ENCODE results near the gene DLX1.
"Not testable (repeated sequence)": the region's sequence is repeated elsewhere in the genome, so short reads cannot be mapped to it uniquely, and the experiment has no call there.

DLX1 gene

GRCh38 chr2:172085460-172086159 is at the start of gene DLX1:
DLX1 (plus strand) TSS chr2:172085507; CDS start chr2:172085678, 171 bp downstream.
- DNase-seq (ENCODE audit: low read depth): no peak

DNA sequence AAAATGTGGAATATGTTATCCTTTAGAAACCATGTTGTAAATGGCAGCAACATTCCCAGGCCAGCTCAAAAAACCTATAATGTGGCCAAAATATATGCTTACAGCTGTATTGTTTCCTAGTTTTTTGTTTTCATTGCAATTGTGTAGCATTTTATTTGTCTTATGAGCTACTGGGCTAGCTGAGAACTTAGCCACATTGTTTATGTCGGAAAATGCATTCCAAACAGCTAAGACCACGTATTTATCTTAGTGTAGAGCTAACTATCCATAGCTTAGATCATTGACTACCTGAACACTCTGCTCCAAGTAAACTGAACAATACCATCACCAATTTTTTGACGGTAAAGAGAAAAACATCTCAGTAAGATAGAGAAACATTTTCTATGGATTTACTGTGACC is 47.2 kb upstream of the DLX1 start:
- DNase-seq (ENCODE audit: low read depth): no peak

- no peak for DNase-seq (ENCODE audit: low read depth)
Measured at GRCh38 chr2:172038604-172039003, 46.7 kb upstream of the DLX1 start.

DNA sequence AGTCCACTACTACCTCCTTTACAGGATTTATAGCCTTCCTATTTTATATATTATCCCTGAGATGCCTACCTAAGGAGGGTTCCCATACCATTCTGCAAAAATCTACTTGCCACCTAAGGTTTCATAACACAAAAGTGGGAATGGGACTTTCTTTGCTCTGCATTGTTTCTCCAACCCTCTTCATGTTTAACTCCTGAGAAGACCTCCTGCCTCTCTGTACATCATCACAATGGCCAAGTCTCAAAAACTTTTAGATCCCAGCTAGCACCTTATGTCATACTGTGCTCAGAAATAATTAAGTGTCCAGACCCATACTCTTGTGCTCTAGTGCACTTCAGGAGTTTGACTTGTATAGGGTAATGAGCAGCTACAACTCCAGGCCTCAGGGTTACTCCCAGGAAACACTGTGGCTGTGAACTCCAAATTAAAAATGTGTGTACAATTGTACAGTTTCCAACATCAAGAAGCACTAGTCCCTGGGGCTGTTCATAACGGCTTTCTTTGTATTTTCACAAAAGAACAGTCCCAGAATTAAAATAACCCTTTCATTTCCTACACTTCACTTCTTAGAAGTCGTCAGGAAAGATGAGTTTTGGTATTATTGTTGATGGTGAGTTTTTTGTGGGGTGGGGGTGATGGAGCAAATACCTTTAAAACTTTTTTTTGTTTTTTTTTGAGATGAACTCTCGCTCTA is 46.1 kb upstream of the DLX1 start:
- no peak for DNase-seq (ENCODE audit: low read depth)

DNA sequence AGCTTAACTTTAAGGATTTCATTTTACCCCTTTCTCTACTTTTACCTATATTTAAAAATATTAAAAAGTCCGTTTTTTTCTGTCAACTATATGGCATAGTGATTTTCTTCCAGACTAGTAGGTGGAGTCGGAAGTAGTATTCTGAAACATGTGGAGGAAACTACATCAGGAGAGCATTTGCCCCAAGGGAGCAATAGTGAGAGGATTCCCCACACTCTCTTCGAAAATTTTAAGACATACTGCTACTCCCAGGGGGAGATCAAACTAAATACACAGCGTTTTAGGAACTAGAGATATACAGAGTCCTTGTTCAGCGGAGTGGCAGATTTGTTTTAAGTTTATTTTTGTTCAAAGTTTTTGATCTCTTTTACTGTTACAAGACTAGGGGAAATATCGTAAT is 45.0 kb upstream of the DLX1 start:
- no peak for DNase-seq (ENCODE audit: low read depth)

DNA sequence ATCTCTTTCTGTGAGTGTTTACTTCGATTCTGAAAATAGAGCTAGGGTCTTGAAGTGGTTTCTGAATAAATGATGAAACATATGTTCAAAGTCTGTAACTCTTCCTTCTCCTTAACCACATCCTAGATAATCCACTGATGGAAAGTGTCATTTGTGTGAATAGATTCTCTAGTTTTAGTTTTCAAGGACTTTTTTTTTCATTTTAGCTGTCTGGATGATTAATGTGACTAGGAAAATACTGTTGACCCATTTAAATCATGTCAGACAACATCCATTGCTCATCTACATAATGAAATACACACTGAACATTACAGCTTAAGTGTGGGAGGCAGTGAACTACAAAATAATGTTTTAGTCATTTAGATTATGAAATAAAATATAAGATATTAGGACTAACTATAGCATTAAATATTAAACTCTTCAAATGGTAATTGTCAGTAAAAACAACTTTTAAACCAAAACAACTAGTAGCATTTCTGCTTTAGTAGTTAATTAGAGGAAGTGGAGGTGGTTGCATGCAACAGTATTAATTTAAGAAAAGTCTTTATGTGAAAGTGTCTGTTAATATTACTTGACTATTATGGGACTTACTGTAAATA is 39.1 kb upstream of the DLX1 start:
- no peak for DNase-seq (ENCODE audit: low read depth)

DNA sequence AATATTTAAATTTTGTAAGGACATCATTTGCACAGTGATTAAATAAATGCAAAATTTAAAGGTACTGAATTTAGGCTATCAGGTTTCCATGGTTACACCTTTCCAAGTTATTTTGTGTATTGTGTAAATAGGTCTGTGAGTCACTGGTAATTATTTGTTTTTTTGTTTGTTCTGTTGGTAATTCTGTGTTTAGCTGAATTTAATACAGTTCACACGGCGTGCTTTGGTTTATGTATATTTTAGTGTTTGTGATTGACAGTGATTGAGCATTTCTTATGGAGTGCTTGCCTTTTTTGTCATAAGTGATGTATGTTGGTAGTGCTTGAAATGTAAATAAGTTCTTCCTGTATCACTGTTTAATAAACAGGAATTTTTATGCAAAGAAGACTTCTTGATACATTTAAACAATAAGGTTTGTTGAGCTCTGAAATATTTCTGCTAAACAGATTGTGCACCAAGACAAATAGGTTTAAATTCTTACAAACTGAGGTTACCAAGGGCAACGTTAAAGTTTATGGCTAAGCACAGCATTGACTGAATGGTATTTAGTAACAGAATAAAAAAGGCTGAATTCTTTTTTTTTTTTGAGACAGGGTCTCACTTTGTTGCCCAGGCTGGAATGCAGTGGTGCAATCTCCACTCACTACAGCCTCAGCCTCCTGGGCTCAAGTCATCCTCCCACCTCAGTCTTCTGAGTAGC is 38.3 kb upstream of the DLX1 start:
- DNase-seq (ENCODE audit: low read depth): no peak

DNA sequence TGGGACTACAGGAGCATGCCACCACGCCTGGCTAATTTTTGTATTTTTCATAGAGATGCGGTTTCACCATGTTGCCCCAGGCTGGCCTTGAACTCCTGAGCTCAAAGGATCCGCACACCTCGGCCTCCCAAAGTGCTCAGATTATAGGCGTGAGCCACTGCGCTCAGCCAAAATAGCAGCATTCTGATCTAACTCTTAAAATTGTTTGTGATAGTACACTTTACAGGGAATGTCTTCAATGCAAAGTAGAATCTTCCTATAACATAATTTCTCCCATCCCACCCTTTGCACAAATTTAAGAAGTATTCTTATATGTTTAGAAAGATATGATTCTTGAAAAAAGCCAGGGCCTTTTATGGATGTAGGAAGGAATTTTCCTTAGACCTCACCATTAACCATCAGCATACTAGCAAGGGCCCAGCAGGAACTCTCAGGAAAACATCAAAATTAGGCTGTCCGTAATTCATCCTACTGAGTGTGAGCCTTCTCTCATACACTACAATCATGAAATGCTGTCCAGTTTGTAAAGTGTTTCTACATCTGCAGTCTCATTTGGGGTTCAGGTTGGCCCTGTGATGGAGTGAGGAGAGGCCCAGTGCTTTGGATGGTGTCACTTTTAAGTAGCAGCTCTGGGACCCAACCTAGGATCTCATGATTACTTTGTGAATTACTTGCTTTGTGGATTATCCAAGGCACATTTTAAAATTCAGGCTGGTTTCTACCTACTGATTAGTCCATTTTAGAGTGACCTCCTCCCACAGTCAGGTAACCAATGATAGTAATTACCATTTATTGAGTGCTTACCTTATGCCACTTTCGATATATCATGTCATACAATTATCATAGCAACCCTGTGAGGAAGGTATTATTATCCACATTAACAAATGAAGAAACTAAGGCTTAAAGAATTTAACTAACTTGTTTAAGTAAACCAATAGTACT is 37.5 kb upstream of the DLX1 start:
- DNase-seq (ENCODE audit: low read depth): no peak

GRCh38 chr2:172048508-172049503 is 36.5 kb upstream of the DLX1 start:
- DNase-seq (ENCODE audit: low read depth): no peak

GRCh38 chr2:172049567-172050120 is 35.7 kb upstream of the DLX1 start:
- no peak for DNase-seq (ENCODE audit: low read depth)

DNA sequence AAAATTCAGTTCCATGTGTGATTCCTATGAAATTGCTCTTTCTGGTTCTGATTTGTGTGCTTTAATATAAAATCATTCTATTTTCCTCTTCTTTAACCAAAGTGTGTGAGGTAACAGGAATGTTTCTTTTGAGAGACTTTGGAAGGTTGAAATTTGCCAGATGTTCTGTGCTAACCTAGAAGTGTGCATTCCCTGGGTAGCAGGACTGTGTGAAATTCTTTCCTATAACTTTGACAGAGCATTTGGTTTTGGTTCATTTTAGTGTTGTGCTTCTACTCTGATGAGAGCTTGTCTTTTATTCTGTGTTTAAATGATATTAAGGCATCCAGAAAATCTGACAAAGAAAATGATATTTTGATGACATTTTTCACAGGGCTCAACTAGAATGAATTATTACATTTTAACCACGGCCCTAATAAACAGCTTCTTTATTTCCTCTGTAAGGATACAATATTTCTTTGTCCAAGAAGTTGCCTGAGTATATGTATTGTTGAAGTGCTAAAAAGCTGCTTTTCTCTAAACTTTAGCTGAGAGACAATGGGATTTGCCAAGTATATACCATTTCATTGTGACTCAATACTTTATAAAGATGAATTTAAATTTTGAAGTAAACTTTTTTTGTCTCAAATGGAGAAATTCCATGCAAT is 34.7 kb upstream of the DLX1 start:
- no peak for DNase-seq (ENCODE audit: low read depth)

GRCh38 chr2:172052000-172052983 is 33.0 kb upstream of the DLX1 start:
- no peak for DNase-seq (ENCODE audit: low read depth)

GRCh38 chr2:172053486-172053885 is 31.8 kb upstream of the DLX1 start:
- DNase-seq (ENCODE audit: low read depth): no peak

GRCh38 chr2:172056293-172056692 is 29.0 kb upstream of the DLX1 start:
- no peak for DNase-seq (ENCODE audit: low read depth)

- no peak for DNase-seq (ENCODE audit: low read depth)
Measured at GRCh38 chr2:172058660-172059059, 26.6 kb upstream of the DLX1 start.

- DNase-seq (ENCODE audit: low read depth): not testable (repeated sequence)
Measured at GRCh38 chr2:172060118-172060517, 25.2 kb upstream of the DLX1 start.

- DNase-seq (ENCODE audit: low read depth): no peak
Measured at GRCh38 chr2:172062402-172063004, 22.8 kb upstream of the DLX1 start.

GRCh38 chr2:172063446-172063845 is 21.9 kb upstream of the DLX1 start:
- no peak for DNase-seq (ENCODE audit: low read depth)
